Subcutaneous adipose tissue (tissue), 4 donors: ENCODE measurements around the gene CFAP410. TPM values are rescaled to one million over a fixed set of nuclear protein-coding genes. Genes with fewer than 3 reads are reported as not detected.

Experiments
- total RNA-seq, 4 donors: library from RNA; depleted of rRNA; stranded (reverse); fragments of >200 nt; gene quantifications; one replicate each; pipeline ENCODE4 v1.1.0, GENCODE V29; 2016
- TF ChIP-seq, protein P1 (sequence below): fragments of 450-650 bp; IDR thresholded peaks from one replicate; pipeline ENCODE4 v1.5.1; 2016; ENCODE audit warnings: low read depth, mild to moderate bottlenecking, control low read depth, antibody characterized with exemption, moderate library complexity

Gene CFAP410
- total RNA-seq, 4 donors from 2014 or later: 9.1 to 56.7 (median 23.1) TPM

DNA sequence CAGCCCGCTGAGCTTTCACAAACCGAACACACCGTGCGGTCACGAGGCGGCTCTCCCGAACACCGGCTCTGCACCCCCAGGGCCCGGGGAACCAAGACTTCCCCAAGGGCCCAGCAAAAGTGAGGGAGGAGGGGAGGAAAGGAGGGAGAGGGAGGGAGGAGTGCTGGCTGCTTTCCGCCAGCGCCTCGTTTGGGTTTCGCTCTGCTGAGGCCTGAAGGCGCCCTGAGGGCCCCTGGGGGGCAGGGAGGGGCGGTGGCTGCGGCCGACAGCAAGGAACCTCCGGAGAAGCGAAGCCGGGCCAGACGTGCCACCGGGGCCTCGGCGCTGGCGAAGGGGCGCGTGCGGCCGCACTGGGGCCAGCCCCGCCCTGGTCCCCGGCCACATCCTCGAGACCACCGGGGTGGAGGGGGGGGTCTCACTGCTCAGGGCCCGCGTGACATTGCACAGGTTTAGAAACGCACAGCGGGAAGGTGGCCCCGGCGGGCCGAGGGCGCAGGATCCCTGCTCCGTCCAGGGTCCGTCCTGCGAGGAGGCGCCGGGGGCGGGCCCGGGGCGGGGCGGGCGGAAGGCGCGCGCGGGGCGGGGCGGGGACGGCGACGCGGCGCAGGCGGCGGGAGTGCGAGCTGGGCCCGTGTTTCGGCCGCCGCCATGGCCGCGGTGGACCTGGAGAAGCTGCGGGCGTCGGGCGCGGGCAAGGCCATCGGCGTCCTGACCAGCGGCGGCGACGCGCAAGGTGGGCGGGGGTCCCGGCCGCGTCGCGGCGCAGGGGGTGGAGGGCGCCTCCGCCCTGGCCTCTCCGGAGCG lies 39.5 kb downstream of the CFAP410 start, which contains the start of gene PFKL:
Gene PFKL (plus strand): TSS at position 596 of the 804 bp plus-strand sequence. CDS start 53 bp downstream, at position 649.
- TF ChIP-seq, protein P1, sequence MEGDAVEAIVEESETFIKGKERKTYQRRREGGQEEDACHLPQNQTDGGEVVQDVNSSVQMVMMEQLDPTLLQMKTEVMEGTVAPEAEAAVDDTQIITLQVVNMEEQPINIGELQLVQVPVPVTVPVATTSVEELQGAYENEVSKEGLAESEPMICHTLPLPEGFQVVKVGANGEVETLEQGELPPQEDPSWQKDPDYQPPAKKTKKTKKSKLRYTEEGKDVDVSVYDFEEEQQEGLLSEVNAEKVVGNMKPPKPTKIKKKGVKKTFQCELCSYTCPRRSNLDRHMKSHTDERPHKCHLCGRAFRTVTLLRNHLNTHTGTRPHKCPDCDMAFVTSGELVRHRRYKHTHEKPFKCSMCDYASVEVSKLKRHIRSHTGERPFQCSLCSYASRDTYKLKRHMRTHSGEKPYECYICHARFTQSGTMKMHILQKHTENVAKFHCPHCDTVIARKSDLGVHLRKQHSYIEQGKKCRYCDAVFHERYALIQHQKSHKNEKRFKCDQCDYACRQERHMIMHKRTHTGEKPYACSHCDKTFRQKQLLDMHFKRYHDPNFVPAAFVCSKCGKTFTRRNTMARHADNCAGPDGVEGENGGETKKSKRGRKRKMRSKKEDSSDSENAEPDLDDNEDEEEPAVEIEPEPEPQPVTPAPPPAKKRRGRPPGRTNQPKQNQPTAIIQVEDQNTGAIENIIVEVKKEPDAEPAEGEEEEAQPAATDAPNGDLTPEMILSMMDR: no peak

DNA sequence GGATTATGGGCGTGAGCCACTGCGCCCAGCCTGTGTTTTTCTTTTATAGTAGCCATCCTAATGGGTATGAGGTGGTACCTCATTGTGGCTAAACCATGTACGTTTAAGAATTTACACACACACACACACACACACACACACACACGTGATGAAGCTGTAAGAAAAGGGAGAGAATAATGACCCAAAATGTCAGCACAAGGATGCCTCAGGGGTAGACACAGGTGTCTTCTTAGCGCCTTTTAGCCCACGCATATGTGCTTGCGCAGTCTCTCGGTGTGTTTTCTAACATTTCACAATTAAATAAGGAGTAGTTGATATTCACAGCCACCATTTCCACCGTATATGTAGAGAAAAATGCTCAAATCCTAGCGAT lies 40.1 kb downstream of the CFAP410 start:
- TF ChIP-seq, protein P1: no peak

DNA sequence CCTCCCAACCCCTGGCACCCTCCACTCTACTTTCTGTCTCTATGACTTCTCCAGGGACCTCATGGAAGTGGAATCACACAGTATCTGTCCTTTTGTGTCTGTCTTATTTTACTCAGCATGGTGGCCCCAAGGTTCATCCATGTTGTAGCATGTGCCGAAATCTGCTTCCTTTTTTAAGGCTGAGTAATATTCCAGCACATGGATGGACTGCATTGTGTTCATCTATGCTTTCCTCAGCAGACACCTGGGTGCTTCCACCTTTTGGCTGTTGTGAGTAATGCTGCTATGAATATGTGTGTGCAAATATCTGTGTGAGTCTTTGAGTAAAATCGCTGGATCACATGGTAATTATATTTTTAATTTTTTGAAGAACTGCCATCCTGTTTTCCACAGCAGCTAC lies 40.9 kb downstream of the CFAP410 start:
- TF ChIP-seq, protein P1: no peak

DNA sequence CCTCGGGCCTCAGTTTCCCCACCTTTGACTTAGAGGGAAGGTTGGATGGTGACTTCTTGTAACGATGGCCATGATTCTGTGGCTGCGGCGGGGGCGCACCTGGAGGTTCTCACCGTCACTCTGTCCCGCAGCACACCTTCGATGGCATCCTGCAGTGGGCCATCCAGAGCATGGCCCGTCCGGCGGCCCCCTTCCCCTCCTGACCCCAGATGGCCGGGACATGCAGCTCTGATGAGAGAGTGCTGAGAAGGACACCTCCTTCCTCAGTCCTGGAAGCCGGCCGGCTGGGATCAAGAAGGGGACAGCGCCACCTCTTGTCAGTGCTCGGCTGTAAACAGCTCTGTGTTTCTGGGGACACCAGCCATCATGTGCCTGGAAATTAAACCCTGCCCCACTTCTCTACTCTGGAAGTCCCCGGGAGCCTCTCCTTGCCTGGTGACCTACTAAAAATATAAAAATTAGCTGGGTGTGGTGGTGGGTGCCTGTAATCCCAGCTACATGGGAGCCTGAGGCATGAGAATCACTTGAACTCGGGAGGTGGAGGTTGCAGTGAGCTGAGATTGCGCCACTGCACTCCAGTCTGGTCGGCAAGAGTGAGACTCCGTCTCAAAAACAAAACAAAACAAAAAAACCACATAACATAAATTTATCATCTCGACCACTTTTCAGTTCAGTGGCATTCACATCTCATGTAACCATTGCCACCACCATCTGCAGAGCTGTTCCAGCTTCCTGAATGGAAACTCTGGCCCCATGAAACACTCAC lies 41.5 kb downstream of the CFAP410 start:
- TF ChIP-seq, protein P1: no peak

DNA sequence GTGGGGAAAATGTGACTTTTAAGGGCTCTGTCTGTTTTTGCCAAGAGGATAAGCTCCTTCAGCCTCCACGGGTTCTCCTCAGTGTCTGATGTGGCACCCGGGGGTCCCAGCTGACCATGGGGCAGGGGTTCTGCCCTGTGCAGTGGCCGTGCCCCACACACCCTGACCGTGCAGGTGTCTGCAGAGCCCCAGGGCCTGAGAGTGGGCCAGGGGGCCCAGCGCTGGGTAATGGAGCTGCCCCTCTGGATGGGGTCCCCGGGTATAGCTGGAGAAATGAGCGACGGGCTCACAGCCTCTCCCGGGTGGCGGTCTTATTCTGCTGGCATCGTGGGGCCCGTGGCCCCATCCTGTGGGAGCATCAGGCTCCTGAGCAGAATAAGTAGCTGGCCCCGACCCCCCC lies 42.3 kb downstream of the CFAP410 start:
- TF ChIP-seq, protein P1: no peak

DNA sequence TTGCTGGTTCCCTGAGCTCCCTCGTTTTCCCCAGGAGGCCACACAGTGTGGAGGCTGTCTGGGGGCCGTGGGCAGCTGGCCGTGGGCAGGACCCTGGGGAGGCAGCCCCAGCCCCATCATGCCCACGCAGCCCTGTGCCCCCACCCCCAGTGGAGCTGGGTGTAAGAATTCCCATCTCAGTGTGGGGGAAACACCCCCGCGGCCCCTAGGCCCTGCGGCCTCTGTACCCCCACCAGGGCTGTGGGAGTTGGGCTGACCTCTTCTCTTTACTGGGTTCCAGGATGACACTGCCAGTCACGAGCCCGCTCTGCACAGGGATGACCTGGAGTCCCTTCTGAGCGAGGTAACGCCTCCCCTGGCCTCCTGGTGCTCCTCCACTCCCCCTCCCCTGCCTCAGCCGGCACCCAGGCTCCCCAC lies 43.1 kb downstream of the CFAP410 start:
- TF ChIP-seq, protein P1: no peak

DNA sequence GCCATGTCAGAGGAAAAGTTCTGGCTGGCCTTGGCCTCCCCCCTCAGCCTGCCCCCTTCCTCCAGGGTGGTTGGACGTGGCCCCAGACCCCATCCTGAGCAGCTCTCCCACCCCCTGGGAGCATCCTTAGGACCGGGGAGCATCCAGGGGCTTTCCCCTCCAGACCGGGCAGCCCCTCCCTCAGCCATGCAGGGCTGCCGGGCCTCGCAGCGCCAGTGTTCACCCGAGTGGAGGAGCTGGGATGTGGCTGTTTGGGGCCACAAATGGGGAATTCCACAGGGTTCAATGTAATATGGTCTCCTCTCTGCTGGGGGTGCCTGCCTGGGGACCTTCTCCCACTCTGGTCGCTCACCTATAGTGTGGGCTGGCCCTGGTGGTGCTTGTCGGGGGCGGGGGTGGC lies 43.5 kb downstream of the CFAP410 start:
- TF ChIP-seq, protein P1: no peak
